GM12801 (cell line): ENCODE data around the gene CAPN7.

Experiments used
- TF ChIP-seq, protein P1 (sequence below): IDR thresholded peaks from one replicate; pipeline ENCODE4 v1.5.1; 2011; ENCODE audit warnings: control low read depth; ENCODE audit not compliant: insufficient read length; ENCODE audit errors: extremely low read depth

The CAPN7 gene

DNA sequence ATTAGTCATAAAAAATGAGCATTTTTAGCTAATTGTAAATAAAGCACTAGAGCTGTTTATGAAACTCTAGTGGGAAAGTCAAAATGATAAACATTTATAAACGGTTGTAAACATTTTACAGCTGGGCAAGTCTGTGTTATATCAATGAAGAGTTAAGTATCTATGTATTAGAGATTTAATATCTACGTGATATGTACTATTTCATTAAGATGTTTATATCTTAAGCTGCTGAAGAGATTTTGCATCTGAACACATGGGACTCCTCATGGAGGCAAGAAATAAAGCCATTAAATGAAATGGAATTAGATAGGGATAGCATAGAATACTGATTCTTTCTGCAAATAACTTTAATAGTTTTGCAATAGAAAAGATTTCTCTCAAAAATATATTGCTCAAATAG is 23.0 kb upstream of the CAPN7 start:
- TF ChIP-seq, protein P1, sequence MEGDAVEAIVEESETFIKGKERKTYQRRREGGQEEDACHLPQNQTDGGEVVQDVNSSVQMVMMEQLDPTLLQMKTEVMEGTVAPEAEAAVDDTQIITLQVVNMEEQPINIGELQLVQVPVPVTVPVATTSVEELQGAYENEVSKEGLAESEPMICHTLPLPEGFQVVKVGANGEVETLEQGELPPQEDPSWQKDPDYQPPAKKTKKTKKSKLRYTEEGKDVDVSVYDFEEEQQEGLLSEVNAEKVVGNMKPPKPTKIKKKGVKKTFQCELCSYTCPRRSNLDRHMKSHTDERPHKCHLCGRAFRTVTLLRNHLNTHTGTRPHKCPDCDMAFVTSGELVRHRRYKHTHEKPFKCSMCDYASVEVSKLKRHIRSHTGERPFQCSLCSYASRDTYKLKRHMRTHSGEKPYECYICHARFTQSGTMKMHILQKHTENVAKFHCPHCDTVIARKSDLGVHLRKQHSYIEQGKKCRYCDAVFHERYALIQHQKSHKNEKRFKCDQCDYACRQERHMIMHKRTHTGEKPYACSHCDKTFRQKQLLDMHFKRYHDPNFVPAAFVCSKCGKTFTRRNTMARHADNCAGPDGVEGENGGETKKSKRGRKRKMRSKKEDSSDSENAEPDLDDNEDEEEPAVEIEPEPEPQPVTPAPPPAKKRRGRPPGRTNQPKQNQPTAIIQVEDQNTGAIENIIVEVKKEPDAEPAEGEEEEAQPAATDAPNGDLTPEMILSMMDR = no peak

DNA sequence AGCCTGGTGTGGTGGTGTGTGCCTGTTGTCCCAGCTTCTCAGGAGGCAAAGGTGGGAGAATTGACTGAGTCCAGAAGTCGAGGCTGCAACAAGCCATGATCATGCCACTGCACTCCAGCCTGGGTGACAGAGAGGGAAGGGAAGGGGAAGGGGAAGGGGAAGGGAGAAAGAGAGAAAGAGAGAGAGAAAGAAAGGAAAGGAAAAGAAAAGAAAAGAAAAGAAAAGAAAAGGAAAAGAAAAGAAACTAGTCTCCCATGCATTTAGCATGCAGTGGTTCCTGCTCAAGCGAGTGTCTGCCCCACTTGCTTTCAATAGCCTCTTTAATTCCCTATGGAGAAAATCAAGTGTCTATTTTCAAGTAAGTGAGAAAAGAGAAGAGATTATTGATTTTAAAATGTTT is 20.6 kb upstream of the CAPN7 start:
- TF ChIP-seq, protein P1 = no peak

DNA sequence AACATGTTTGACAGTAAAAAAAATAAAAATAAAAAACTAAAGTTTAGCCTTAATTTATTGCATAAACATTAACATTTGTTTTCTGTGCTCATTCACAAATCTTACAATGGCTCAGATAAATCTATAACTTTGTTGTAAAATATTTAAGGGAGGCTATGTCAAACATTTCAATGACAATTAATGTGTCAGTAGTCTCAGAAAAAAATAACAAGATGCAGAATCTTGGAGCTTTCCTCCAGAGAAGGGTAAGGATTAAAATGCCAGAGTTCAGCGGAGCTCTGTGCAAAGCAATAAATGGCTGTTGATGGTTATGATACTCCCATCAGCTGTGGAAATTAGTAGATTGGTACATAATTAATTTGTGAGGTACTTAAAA is 20.0 kb upstream of the CAPN7 start:
- TF ChIP-seq, protein P1 = no peak

DNA sequence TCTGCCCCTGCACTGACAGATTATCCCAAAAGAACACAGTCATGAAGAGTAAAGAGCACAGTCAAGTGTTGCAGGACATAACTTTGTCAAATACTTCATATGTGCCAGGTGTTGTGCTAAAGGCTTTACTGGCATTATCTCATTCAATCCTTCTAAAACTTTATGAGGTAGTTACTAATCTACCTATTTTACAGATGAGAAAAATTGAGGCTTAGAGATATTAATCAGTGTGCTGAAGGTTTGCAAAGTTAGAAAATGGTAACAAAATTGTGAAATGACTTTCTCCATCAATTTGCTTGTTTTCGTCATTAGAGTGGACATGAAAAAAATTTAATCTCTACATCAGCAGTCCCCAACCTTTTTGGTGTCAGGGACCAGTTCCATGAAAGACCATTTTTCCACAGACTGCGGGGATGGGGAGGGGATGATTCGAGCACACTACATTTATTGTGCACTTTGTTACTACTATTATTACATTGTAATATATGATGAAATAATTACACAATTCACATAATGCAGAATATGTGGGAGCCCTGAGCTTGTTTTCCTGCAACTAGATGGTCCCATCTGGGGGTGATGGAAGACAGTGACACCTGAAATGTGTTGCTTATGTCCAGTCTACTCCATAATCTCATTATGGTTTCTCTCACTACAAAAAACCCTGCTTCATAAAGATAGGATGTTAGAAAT is 8.6 kb upstream of the CAPN7 start:
- TF ChIP-seq, protein P1 = no peak

DNA sequence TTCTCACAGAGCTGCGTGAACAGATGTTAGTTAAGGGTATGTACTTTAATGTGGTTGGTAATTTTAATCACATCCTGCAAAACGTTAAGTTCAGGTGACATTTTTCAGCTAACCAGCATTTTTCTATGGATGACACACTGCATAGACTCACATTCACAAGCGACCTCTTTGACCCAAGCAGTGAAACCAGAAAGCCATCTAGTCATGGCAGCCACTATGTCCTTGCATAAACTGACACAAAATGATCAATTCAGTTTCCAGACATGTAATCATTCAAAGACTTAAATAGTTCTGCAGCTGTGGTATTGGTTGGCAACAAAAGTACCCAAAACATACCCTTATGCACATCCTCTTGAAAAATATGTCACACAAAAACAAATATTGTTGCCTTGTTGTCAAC is 7.4 kb upstream of the CAPN7 start:
- TF ChIP-seq, protein P1 = no peak

DNA sequence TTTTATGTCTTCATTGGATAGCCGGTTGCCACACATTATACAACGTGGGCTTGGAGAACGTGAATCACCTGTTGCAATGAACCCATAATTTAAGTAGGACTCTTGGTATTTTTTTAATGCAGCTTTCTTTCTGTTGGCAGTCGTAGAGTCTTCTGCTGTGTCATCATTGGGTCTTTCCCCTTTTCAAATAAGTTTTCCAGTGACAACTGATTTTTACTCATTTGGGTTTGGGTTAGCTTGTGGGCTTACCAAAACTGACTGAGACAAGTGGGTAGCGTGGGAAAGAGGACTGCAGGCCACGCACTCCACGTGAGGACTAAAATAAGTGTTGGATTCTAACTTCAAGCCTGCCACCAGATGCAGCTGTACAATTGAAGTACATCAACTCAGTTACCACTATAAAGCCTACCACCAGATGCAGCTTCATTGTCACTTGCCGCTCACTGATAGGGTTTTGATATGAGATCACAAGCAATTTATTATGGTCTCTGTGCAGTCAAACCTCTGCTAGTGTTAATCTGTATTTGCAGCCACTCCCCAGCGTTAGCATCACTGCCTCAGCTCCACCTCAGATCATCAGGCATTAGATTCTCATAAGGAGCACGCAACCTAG is 6.4 kb upstream of the CAPN7 start:
- TF ChIP-seq, protein P1 = no peak

DNA sequence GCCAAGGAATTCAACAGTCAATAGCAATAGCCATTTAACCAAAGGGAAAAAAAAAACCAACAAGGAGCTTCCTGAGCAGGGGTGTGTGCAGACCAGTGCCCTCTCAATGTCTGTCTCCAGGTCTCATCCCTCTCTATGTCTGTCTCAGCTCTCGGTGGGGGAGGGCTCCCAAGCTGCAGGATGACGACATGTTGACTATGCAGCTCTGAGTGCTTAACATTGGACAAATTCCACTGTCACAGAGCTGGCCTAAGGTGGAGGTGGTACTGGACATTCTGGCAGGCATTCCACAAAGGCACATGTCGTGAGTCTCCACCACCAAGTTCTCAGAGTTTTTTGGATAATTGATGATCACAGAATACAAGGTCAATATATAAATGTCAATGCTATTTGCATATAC is 2.0 kb upstream of the CAPN7 start:
- TF ChIP-seq, protein P1 = no peak
